WI38 (cell line): ENCODE data around the gene EXOC3L1.

ENCODE experiments used
- H3K4me3 ChIP-seq: 2 replicates; pipeline ENCODE4 v1.5.1; 2011; ENCODE audit warnings: low read depth, mild to moderate bottlenecking, control low read depth, low read length
- CTCF ChIP-seq: IDR thresholded peaks from 2 replicates; pipeline ENCODE4 v1.5.1; 2012; ENCODE audit warnings: low read depth, mild to moderate bottlenecking, control low read depth, low read length

EXOC3L1 gene

DNA sequence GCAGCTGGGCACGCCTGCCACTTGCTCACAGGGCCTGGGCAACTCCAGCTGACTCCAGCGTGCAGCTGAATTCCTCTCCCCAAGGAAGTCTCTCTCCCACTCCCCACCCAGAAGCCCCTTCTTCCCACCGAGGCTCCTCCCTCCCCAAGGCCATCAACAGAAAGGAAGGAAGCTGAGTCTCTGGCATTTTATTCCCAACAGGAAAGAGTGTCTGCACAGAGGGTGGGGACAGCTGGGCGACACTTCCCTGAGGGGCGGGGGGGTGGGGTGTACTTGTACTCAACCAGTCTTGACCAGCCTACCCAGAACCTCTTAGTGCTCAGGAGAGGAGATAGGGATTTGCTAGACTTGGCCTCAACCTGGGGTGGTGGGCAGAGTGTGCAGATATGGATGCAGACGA lies at the start of gene EXOC3L1:
EXOC3L1 (minus strand) TSS at position 96 of the 400 bp plus-strand sequence. CDS start 460 bp downstream, outside the sequence.
- TF ChIP-seq CTCF, result no peak
- no peak within 1 kb of the TSS for H3K4me3 ChIP-seq

GRCh38 chr16:67238806-67239470 lies 49.0 kb upstream of the EXOC3L1 start:
- H3K4me3 ChIP-seq, result no peak overlapping the region
- no peak for TF ChIP-seq CTCF

DNA sequence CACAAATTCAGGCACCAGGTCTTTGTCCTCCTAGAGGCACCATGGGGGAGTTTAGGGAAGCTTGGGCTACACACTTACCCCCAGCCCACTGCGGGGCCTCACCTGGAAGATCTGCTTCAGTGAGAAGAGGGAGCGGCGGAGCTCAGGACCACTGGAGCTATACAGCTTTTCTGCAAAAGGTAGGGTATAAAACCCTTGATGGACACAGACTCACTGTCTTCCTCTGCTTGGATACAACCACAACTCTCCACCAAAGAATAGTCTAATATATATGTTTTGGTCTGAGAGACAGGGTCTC lies 48.3 kb upstream of the EXOC3L1 start:
- TF ChIP-seq CTCF, result no peak
- no peak overlapping the region for H3K4me3 ChIP-seq

GRCh38 chr16:67237396-67238277 lies 47.7 kb upstream of the EXOC3L1 start:
- TF ChIP-seq CTCF, result no peak
- no peak overlapping the region for H3K4me3 ChIP-seq

GRCh38 chr16:67236563-67237395 lies 46.8 kb upstream of the EXOC3L1 start:
- H3K4me3 ChIP-seq, result no peak overlapping the region
- no peak for TF ChIP-seq CTCF

DNA sequence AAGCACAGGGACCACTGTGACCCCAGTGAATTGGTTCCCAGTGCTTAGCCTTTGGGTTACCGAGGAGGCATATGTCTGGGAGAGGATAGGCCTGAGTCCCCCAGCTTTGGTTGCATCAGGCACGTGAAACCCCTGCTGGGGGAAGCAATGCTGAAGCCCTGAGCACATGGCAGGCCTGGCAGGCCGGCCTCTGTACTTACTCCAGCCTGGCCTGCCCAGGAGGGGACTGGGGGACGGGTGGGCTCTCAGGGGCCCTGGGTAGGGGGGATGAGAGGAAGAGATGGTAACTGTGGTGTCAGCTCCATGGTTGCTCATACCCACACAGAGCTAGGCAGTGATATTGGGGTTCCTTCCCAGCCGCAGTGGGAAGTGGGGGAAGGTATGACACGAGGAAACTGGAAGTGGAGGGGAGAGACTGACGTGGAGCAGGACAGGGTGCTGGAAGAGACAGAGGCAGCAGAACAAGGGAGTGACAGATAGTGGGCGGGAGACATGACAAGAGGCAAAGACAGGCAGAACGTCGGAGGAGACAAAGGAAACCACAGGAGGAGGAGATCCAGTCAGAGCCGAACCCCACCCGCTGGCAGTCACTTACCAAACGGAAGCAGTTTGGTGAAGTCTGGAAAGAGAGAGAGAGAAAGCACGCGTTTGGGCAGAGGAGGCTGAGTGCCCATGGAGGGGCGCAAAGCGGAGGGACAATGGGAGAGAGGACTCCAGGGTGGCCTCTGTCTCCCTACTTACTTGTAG lies 46.1 kb upstream of the EXOC3L1 start:
- no peak for TF ChIP-seq CTCF
- H3K4me3 ChIP-seq, result no peak overlapping the region
